ENCODE data around the gene CACNA2D4.

DNA sequence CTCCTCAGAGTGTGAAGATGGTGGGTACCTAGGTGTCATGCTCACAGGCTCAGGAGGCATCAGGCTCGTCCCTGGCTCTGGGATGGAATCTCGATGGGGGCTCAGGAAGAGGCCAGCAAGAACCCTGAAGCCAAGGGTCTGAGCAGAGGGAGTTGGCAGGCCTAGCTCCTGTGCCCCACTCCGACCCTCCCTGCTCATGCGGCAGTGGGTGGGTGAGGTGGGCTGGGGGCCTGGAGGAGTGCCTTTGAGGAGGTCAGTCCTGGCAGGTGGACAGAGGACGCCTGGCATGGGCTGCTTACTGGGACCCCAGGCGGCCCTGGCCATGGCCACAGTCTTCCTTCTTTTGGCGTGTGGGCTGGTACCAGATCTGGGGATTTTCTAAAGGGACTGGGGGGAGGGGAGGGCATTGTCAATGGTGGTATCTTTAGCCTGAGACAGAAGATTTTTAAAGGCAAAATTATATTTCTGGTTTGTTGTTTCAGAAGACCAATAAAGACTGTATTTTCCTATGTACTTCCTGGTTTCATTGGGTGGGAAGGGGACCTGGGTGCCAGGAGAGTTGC is 82.1 kb downstream of the CACNA2D4 start:
- TF ChIP-seq, protein P1, sequence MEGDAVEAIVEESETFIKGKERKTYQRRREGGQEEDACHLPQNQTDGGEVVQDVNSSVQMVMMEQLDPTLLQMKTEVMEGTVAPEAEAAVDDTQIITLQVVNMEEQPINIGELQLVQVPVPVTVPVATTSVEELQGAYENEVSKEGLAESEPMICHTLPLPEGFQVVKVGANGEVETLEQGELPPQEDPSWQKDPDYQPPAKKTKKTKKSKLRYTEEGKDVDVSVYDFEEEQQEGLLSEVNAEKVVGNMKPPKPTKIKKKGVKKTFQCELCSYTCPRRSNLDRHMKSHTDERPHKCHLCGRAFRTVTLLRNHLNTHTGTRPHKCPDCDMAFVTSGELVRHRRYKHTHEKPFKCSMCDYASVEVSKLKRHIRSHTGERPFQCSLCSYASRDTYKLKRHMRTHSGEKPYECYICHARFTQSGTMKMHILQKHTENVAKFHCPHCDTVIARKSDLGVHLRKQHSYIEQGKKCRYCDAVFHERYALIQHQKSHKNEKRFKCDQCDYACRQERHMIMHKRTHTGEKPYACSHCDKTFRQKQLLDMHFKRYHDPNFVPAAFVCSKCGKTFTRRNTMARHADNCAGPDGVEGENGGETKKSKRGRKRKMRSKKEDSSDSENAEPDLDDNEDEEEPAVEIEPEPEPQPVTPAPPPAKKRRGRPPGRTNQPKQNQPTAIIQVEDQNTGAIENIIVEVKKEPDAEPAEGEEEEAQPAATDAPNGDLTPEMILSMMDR (IDR thresholded peaks at IDR 0.05): no peak
- TF ChIP-seq POLR2A (IDR thresholded peaks at IDR 0.05; ENCODE audit: low read depth) (no peak), POLR2AphosphoS5 (IDR thresholded peaks at IDR 0.05) (no peak), EP300 (IDR thresholded peaks at IDR 0.05) (no peak)

Data from esophagus muscularis mucosa (tissue), 4 donors.